ENCODE measurements around the gene UBAC2.

GRCh38 chr13:99271249-99271648, 70.6 kb downstream of the UBAC2 start:
- TF ChIP-seq POLR2AphosphoS5 (IDR thresholded peaks at IDR 0.05; ENCODE audit: insufficient read depth in 1 of 2, low read depth in 1 of 2) = no peak
- no peak for TF ChIP-seq CTCF (IDR thresholded peaks at IDR 0.05)
- no peak for TF ChIP-seq POLR2A (IDR thresholded peaks at IDR 0.05)
